Activated naive CD4-positive, alpha-beta T cell treated with anti-CD3 and anti-CD28 coated beads, Interleukin-2, amount 10 ng/mL, durations not matched to agents 7 days and 5 days (primary cell): ENCODE results near the gene SYNPO2L.
"Not testable (repeated sequence)": the region's sequence is repeated elsewhere in the genome, so short reads cannot be mapped to it uniquely, and the experiment has no call there.

Source experiments
- CTCF ChIA-PET: fragments of 350-600 bp; sonication (Branson Sonifier 250); formaldehyde crosslinking; loops from one replicate; lab custom pipeline; 2021; ENCODE audit warnings: antibody characterized with exemption; lab: Charles Lee
- DNase-seq: peaks from one replicate; pipeline ENCODE4 v3.0.0-alpha.2; 2020
- H3K27ac Mint-ChIP-seq: one replicate; pipeline ENCODE4 v1.8.0; 2021; ENCODE audit warnings: mild to moderate bottlenecking, moderate library complexity, mixed read lengths
- H3K27me3 Mint-ChIP-seq: one replicate; pipeline ENCODE4 v1.8.0; 2021; ENCODE audit warnings: mild to moderate bottlenecking, mixed read lengths
- H3K36me3 Mint-ChIP-seq: one replicate; pipeline ENCODE4 v1.8.0; 2021; ENCODE audit warnings: mixed read lengths
- H3K4me1 Mint-ChIP-seq: one replicate; pipeline ENCODE4 v1.8.0; 2021; ENCODE audit warnings: mixed read lengths
- H3K4me3 Mint-ChIP-seq: one replicate; pipeline ENCODE4 v1.8.0; 2021; ENCODE audit warnings: mild to moderate bottlenecking, moderate library complexity, mixed read lengths
- H3K9me3 Mint-ChIP-seq: one replicate; pipeline ENCODE4 v1.8.0; 2021; ENCODE audit warnings: mixed read lengths

SYNPO2L gene

DNA sequence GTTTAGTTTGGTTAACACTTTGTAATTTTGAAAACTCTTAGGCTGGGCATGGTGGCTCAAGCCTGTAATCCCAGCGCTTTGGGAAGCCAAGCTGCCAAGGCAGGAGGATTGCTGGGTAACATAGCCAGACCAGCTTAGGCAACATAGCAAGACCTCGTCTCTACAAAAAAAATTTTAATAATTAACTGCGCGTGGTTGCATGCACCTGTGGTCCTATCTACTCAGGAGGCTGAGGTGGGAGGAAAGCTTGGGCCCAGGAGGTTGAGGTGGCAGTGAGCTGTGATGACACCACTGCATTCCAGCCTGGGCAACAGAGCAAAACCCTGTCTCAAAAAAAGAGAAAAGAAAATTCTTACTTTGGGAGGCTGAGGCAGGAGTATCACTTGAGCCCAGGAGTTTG lies 32.8 kb downstream of the SYNPO2L start:
- Mint-ChIP-seq H3K4me1 (peaks cover 18% of the 10 kb centered on the region), H3K4me3 (no peak overlapping the region), H3K27ac (no peak overlapping the region), H3K36me3 (peaks cover 3% of the 10 kb centered on the region), H3K27me3 (peaks cover 5% of the 10 kb centered on the region), H3K9me3 (no peaks in the 10 kb centered on the region)
- CTCF ChIA-PET, result interaction anchor here (0.7 kb wide), 1 partner anchor 20 kb away, joined by 3 read pairs; no protein-coding TSS in a partner anchor
- no peak for DNase-seq

DNA sequence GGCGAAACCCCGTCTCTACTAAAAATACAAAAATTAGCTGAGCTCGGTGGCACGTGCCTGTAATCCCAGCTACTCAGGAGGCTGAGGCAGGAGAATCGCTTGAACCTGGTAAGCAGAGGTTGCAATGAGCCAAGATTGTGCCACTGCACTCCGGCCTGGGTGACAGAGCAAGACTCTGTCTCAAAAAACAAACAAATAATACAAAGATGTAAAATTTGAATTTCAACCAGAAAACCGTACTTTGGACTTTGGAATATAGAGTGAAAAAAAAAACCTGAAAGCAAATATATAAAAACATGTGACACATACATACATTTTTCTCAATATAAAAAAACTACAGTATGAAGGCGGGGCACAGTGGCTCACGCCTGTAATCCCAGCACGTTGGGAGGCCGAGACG lies 34.9 kb downstream of the SYNPO2L start:
- CTCF ChIA-PET, H3K27ac Mint-ChIP-seq: not testable (repeated sequence)

DNA sequence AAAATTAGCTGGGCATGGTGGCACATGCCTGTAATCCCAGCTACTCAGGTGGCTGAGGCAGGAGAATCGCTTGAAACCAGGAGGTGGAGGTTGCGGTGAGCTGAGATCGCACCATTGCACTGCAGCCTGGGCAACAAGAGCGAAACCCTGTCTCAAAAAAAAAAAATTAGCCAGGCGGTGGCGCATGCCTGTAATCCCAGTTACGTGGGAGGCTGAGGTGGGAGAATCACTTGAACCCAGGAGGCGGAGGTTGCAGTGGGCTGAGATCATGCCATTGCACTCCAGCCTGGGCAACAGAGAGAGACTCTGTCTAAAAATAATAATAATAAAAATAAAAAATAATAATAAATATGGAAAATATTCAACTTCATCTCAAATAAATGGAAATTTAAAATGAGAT lies 38.7 kb downstream of the SYNPO2L start:
- not testable (repeated sequence) for H3K36me3 Mint-ChIP-seq, DNase-seq, H3K4me3 Mint-ChIP-seq, H3K27ac Mint-ChIP-seq, H3K4me1 Mint-ChIP-seq, H3K27me3 Mint-ChIP-seq, H3K9me3 Mint-ChIP-seq
- CTCF ChIA-PET, result interaction anchor here (0.9 kb wide), 1 partner anchor 27 kb away, joined by 3 read pairs; no protein-coding TSS in a partner anchor

More for the DNA sequence above, 34.9 kb downstream of the SYNPO2L start:
- not testable (repeated sequence) for H3K36me3 Mint-ChIP-seq, DNase-seq, H3K4me3 Mint-ChIP-seq, H3K27me3 Mint-ChIP-seq, H3K9me3 Mint-ChIP-seq
- peaks cover 11% of the 10 kb centered on the region for H3K4me1 Mint-ChIP-seq

DNA sequence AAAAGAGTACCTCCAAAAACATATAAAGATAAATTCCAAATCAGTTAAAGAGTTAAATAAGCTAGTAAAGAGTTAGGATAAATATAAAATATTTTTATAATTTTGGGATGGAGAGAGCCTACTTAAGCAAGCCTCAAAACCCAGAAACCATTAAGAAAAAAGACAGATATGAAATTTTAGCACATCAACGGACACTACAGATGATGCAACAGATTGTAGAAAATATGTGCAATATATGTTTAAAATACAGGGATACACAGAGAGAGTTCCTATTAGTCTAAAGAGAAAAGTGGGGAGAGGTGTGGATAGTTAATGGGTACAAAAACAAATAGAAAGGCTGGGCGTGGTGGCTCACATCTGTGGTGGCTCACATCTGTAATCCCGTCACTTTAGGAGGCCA lies 41.1 kb downstream of the SYNPO2L start:
- H3K27me3 Mint-ChIP-seq, result no peaks in the 10 kb centered on the region
- no peak overlapping the region for H3K4me3 Mint-ChIP-seq
- CTCF ChIA-PET, result no interaction called here
- no peak overlapping the region for H3K27ac Mint-ChIP-seq
- no peaks in the 10 kb centered on the region for H3K4me1 Mint-ChIP-seq
- no peak for DNase-seq
- H3K9me3 Mint-ChIP-seq, result no peaks in the 10 kb centered on the region
- H3K36me3 Mint-ChIP-seq, result no peaks in the 10 kb centered on the region

DNA sequence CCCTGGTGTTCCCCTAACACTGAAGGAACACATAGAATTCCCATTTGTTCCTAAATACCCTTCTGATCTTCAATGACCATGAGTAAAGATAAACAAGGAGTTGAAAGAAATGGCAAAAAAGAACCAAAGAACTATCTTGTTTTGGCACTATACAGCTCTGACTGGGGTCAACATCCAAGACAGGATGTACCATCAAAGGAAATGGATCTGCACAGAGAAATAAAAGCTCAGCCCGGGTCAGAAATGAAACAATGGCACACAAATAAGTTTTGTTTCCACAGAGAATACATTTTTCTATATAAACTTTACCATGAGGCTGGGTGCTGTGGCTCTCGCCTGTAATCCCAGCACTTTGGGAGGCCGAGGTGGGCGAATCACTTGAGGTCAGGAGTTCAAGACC lies 46.7 kb downstream of the SYNPO2L start:
- peaks cover 2% of the 10 kb centered on the region for H3K4me1 Mint-ChIP-seq
- H3K9me3 Mint-ChIP-seq, result no peaks in the 10 kb centered on the region
- no peak overlapping the region for H3K4me3 Mint-ChIP-seq
- no peaks in the 10 kb centered on the region for H3K36me3 Mint-ChIP-seq
- no peaks in the 10 kb centered on the region for H3K27me3 Mint-ChIP-seq
- H3K27ac Mint-ChIP-seq, result no peak overlapping the region
- no peak for DNase-seq
- CTCF ChIA-PET, result interaction anchor here (1.0 to 1.1 kb wide), 2 partner anchors 13 to 35 kb away, joined by 3 to 4 read pairs; no protein-coding TSS in a partner anchor

DNA sequence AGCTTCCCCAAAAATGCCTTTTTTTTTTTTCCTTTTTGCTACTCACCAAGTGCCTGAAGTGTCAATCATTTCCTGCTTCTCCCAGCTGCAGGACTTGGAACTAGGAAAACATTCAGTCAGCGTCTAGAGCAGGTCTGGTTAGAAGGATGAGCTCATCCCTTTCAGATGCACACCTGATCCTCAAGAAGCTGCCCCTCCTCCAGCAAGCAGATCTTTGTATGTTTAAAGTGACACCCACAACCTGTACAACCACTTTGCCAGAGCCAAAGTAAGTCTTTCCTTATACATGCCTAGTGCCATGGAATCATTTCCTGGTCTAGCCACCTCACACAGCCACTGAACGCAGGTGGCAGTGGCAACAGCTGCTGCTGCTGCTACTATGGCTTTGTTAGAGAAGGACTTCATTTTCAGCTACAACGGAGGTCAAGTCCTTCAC lies 54.3 kb downstream of the SYNPO2L start:
- no peak overlapping the region for H3K4me3 Mint-ChIP-seq
- H3K4me1 Mint-ChIP-seq, result peaks cover 2% of the 10 kb centered on the region
- no peaks in the 10 kb centered on the region for H3K36me3 Mint-ChIP-seq
- no peak overlapping the region for H3K27ac Mint-ChIP-seq
- no peaks in the 10 kb centered on the region for H3K27me3 Mint-ChIP-seq
- DNase-seq, result no peak
- H3K9me3 Mint-ChIP-seq, result no peaks in the 10 kb centered on the region
- CTCF ChIA-PET, result no interaction called here

DNA sequence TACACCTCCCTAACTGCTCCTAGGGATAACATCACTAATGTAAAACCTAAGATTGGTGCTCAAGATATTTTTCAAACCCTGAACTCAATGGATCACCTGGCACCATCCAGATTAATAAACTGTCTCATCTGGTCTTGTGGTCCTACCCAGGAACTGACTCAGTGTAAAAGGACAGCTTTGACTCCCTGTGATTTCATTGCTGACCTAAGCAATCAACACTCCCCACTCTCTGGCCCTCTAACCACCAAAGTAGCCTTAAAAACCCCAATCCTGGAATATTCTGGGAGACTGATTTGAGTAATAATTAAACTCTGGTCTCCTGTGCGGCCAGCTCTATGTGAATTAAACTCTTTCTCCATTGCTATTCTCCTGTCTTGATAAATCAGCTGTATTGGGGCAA lies 58.5 kb downstream of the SYNPO2L start:
- DNase-seq, result no peak
- H3K4me1 Mint-ChIP-seq, result peaks cover 8% of the 10 kb centered on the region
- no peak overlapping the region for H3K27ac Mint-ChIP-seq
- no peaks in the 10 kb centered on the region for H3K36me3 Mint-ChIP-seq
- H3K4me3 Mint-ChIP-seq, result no peak overlapping the region
- H3K9me3 Mint-ChIP-seq, result no peaks in the 10 kb centered on the region
- CTCF ChIA-PET, result no interaction called here
- no peaks in the 10 kb centered on the region for H3K27me3 Mint-ChIP-seq
